K562 (cell line): ENCODE measurements around the gene TTN. TPM values are rescaled to one million over a fixed set of nuclear protein-coding genes. Genes with fewer than 3 reads are reported as not detected.

Experiments
- CBX1 ChIP-seq: sonication (generic); IDR thresholded peaks from 2 replicates; pipeline ENCODE4 v1.6.1; 2016; ENCODE audit warnings: antibody characterized with exemption, low read depth, mild to moderate bottlenecking
- ELF2 ChIP-seq: fragments of 250-450 bp; sonication (Bioruptor Pico); IDR thresholded peaks from 2 replicates; pipeline ENCODE4 v1.5.0; 2021; ENCODE audit warnings: mild to moderate bottlenecking
- FOSL1 ChIP-seq: fragments of 200-800 bp; sonication (Bioruptor generic); conservative IDR thresholded peaks from 2 replicates; pipeline ENCODE4 v1.6.1; 2016; ENCODE audit warnings: missing genetic modification characterization, missing compliant biosample characterization
- GABPB1 ChIP-seq: sonication (generic); formaldehyde crosslinking; IDR thresholded peaks from 2 replicates; pipeline ENCODE4 v1.8.0; 2022; ENCODE audit warnings: mild to moderate bottlenecking, missing genetic modification reagents
- HMG20B ChIP-seq: fragments of 250-450 bp; sonication (Bioruptor Pico); IDR thresholded peaks from 2 replicates; pipeline ENCODE4 v1.5.0; 2021; ENCODE audit warnings: mild to moderate bottlenecking
- LEF1 ChIP-seq: fragments of 450-650 bp; IDR thresholded peaks from 2 replicates; pipeline ENCODE4 v1.6.1; 2016; ENCODE audit warnings: mild to moderate bottlenecking
- MXI1 ChIP-seq: IDR thresholded peaks from 2 replicates; pipeline ENCODE4 v1.6.1; 2011; ENCODE audit warnings: low read depth, mild to moderate bottlenecking, improper control_type of control experiment, low read length
- MYC ChIP-seq, 2 experiments: fragments of 250-450 bp in 1 of 2; sonication (Bioruptor Pico) in 1 of 2; IDR thresholded peaks; 2 replicates each; pipeline versions ENCODE4 v1.5.1 to v1.6.1; 2012 to 2021; ENCODE audit warnings: low read depth in 2 of 2, borderline replicate concordance in 1 of 2, improper control_type of control experiment in 1 of 2, low read length in 1 of 2, mild to moderate bottlenecking in 1 of 2, moderate library complexity in 1 of 2
- NCOR1 ChIP-seq: fragments of 450-650 bp; IDR thresholded peaks from 2 replicates; pipeline ENCODE4 v1.6.1; 2016; ENCODE audit warnings: mild to moderate bottlenecking, moderate library complexity
- NFIX ChIP-seq: fragments of 250-450 bp; sonication (Bioruptor Pico); IDR thresholded peaks from 2 replicates; pipeline ENCODE4 v1.4.0; 2020; ENCODE audit warnings: low read depth, mild to moderate bottlenecking, moderate library complexity
- PHB2 ChIP-seq: fragments of 450-650 bp; IDR thresholded peaks from 2 replicates; pipeline ENCODE4 v1.6.1; 2017; ENCODE audit warnings: low read depth
- SIN3B ChIP-seq: fragments of 450-650 bp; IDR thresholded peaks from 2 replicates; pipeline ENCODE4 v1.6.1; 2017; ENCODE audit warnings: low read depth, mild to moderate bottlenecking, moderate library complexity
- TCF7 ChIP-seq: sonication (generic); IDR thresholded peaks from 2 replicates; pipeline ENCODE4 v1.6.1; 2016; ENCODE audit warnings: antibody characterized with exemption, borderline replicate concordance
- TCFL5 ChIP-seq: fragments of 250-450 bp; sonication (Bioruptor Pico); conservative IDR thresholded peaks from 2 replicates; pipeline ENCODE4 v1.6.1; 2021; ENCODE audit warnings: mild to moderate bottlenecking, moderate library complexity, matching md5 sums
- TEAD4 ChIP-seq, 2 experiments: sonication (generic) in 1 of 2; formaldehyde crosslinking in 1 of 2; IDR thresholded peaks; 2 replicates each; pipeline versions ENCODE4 v1.6.1 to v1.8.0; 2012 to 2022; ENCODE audit warnings: borderline replicate concordance in 1 of 2, inconsistent platforms in 1 of 2, low read length in 1 of 2, mild to moderate bottlenecking in 1 of 2, missing genetic modification reagents in 1 of 2
- ZNF184 ChIP-seq: sonication (generic); formaldehyde crosslinking; IDR thresholded peaks from 2 replicates; pipeline ENCODE4 v1.5.0; 2020; ENCODE audit warnings: missing genetic modification reagents
- ZNF239 ChIP-seq: fragments of 250-450 bp; sonication (Bioruptor Pico); IDR thresholded peaks from 2 replicates; pipeline ENCODE4 v1.4.0; 2020; ENCODE audit warnings: mild to moderate bottlenecking
- ZNF311 ChIP-seq: fragments of 250-450 bp; sonication (Bioruptor Pico); IDR thresholded peaks from 2 replicates; pipeline ENCODE4 v1.4.0; 2020; ENCODE audit warnings: mild to moderate bottlenecking, moderate library complexity
- ZNF444 ChIP-seq: fragments of 250-450 bp; sonication (Bioruptor Pico); IDR thresholded peaks from 2 replicates; pipeline ENCODE4 v1.4.0; 2020; ENCODE audit warnings: mild to moderate bottlenecking, moderate library complexity
- ZNF77 ChIP-seq: fragments of 250-450 bp; sonication (Bioruptor Pico); IDR thresholded peaks from 2 replicates; pipeline ENCODE4 v1.5.0; 2020
- ZSCAN29 ChIP-seq: fragments of 450-650 bp; IDR thresholded peaks from 2 replicates; pipeline ENCODE4 v1.6.1; 2017
- polyA plus RNA-seq, 8 experiments: library from polyadenylated mRNA; depleted of rRNA in 4 of 8; stranded (reverse) in 5 of 8; unstranded in 3 of 8; fragments of >200 nt; fragmentation: Nextera tagmentation in 2 of 8; fragmentation: Illumina TruSeq in 1 of 8; extraction: Ambion mirVana in 2 of 8; extraction: Trizol in 1 of 8; gene quantifications; 2 replicates each; pipeline versions ENCODE4 v1.2.1 to v1.2.3, GENCODE V29; 2011 to 2014; ENCODE audit warnings: inconsistent platforms in 1 of 8, missing spikeins in 1 of 8
- total RNA-seq, 7 experiments: library from RNA; depleted of rRNA in 6 of 7; stranded (reverse); fragments of >200 nt in 6 of 7; fragmentation: Illumina TruSeq in 2 of 7; extraction: Trizol in 2 of 7; gene quantifications; 2 replicates each; pipeline versions ENCODE4 v1.2.1 to v1.2.3, GENCODE V29; 2011 to 2021; ENCODE audit warnings: low replicate concordance in 1 of 7
- TF ChIP-seq, protein P1 (sequence below): sonication (generic); formaldehyde crosslinking; IDR thresholded peaks from 2 replicates; pipeline ENCODE4 v1.8.1; 2022; ENCODE audit warnings: missing genetic modification reagents
- TF ChIP-seq, protein P2 (sequence below): fragments of 250-450 bp; sonication (Bioruptor Pico); IDR thresholded peaks from 2 replicates; pipeline ENCODE4 v1.4.0; 2020; ENCODE audit warnings: mild to moderate bottlenecking
- TF ChIP-seq, protein P3 (sequence below), 2 experiments: fragments of 200-800 bp in 1 of 2; sonication (Bioruptor generic) in 1 of 2; sonication (generic) in 1 of 2; formaldehyde crosslinking in 1 of 2; IDR thresholded peaks in 1 of 2; conservative IDR thresholded peaks in 1 of 2; 2 replicates each; pipeline versions ENCODE4 v1.5.0 to v1.6.1; 2016 to 2020; ENCODE audit warnings: missing compliant biosample characterization in 1 of 2, missing genetic modification characterization in 1 of 2, missing genetic modification reagents in 1 of 2

TTN gene
- total and polyA plus RNA-seq, 9 of the 15 experiments (the other 6 are each of a cell fraction or from before 2014, with no cell fraction given): under 0.01 to 0.20 (median 0.04) TPM; not detected in 1

DNA sequence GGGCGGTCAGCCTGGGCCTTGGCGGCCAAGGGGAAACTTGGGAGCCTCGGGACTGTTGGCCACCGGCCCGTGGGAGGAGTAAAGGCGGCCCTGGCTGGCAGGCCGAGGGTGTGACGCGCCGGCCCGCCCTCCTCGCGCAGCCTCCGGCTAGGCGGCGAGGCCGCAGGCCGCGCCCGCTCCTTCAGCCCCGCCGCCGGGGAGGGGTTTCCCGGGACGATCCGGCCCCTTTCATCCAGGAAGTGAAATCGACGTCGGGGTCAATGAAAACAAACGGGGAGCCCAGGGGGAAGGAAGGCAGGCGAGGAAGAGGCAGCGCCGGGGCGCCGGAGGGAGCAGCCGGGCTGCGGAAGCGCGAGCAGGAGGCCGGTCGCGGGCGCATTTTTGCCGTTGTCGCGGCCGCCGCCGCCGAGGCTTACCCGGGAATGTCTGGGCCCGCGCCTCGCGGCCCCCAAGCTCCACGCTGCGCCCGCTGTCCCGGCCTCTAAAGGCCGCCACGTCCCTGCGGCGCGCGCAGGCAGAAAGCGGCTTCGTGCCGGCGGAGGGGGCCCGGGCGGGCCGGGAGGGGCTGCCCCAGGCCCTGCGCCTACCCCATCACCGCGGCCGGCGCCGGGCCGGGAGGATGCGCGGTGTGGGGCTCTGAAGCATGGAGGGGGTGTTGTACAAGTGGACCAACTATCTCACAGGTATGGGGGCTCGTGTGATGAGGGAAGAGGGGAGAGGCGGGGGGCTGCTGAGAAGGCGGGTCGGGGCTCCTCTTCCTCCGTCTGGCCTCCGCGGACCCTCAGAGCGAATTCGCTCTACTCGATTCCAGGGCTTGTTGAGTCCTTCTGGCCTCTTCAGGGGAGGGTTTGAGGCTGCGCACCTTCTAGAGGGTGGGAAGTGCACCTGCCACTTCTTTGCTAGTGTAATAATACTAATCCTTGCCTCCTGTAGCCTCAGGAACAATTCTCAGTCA is 326.7 kb downstream of the TTN start, which contains the start of gene PLEKHA3 (continued):
- TF ChIP-seq, protein P1, sequence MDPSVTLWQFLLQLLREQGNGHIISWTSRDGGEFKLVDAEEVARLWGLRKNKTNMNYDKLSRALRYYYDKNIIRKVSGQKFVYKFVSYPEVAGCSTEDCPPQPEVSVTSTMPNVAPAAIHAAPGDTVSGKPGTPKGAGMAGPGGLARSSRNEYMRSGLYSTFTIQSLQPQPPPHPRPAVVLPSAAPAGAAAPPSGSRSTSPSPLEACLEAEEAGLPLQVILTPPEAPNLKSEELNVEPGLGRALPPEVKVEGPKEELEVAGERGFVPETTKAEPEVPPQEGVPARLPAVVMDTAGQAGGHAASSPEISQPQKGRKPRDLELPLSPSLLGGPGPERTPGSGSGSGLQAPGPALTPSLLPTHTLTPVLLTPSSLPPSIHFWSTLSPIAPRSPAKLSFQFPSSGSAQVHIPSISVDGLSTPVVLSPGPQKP (CRISPR knock-in tag): no peak
- TF ChIP-seq, protein P2, sequence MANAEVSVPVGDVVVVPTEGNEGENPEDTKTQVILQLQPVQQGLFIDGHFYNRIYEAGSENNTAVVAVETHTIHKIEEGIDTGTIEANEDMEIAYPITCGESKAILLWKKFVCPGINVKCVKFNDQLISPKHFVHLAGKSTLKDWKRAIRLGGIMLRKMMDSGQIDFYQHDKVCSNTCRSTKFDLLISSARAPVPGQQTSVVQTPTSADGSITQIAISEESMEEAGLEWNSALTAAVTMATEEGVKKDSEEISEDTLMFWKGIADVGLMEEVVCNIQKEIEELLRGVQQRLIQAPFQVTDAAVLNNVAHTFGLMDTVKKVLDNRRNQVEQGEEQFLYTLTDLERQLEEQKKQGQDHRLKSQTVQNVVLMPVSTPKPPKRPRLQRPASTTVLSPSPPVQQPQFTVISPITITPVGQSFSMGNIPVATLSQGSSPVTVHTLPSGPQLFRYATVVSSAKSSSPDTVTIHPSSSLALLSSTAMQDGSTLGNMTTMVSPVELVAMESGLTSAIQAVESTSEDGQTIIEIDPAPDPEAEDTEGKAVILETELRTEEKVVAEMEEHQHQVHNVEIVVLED (CRISPR knock-in tag): peak; percentile 47; the same call in 1 of the 2 replicates
- TF ChIP-seq ZNF77: no peak
- TF ChIP-seq ZNF444 (CRISPR knock-in tag): no peak
- TF ChIP-seq, protein P3, sequence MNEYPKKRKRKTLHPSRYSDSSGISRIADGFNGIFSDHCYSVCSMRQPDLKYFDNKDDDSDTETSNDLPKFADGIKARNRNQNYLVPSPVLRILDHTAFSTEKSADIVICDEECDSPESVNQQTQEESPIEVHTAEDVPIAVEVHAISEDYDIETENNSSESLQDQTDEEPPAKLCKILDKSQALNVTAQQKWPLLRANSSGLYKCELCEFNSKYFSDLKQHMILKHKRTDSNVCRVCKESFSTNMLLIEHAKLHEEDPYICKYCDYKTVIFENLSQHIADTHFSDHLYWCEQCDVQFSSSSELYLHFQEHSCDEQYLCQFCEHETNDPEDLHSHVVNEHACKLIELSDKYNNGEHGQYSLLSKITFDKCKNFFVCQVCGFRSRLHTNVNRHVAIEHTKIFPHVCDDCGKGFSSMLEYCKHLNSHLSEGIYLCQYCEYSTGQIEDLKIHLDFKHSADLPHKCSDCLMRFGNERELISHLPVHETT (CRISPR knock-in tag; conservative IDR thresholded peaks at IDR 0.05 in 1 of 2, IDR thresholded peaks at IDR 0.05 in 1 of 2): peak in 1 of 2 experiments; percentile 10; a peak in 1 of 4 replicates
- TF ChIP-seq TCFL5 (CRISPR knock-in tag): no peak
- peak; percentile 13; the same call in 1 of the 2 replicates for TF ChIP-seq GABPB1 (CRISPR knock-in tag)
- no peak for TF ChIP-seq PHB2
- TF ChIP-seq FOSL1: 0 out of 2 replicates have a peak, but pooled peaks have one; percentile 6
- TF ChIP-seq MYC (IDR thresholded peaks at IDR 0.05; ENCODE audit: low read depth, low read length): peak; percentile 53
- TF ChIP-seq MYC (CRISPR knock-in tag; IDR thresholded peaks at IDR 0.05; ENCODE audit: borderline replicate concordance, low read depth): no peak
- TF ChIP-seq ZNF239 (CRISPR knock-in tag): no peak
- 0 out of 2 replicates have a peak, but pooled peaks have one; percentile 9 for TF ChIP-seq MXI1
- TF ChIP-seq HMG20B (CRISPR knock-in tag): no peak
- peak; percentile 84 for TF ChIP-seq ELF2 (CRISPR knock-in tag)
- TF ChIP-seq LEF1: no peak
- no peak for TF ChIP-seq ZNF311 (CRISPR knock-in tag)
- no peak for TF ChIP-seq NFIX (CRISPR knock-in tag)
- TF ChIP-seq NCOR1: no peak
- TF ChIP-seq ZNF184 (CRISPR knock-in tag): no peak
- TF ChIP-seq TEAD4 (IDR thresholded peaks at IDR 0.05; ENCODE audit: low read length): no peak
- no peak for TF ChIP-seq TEAD4 (CRISPR knock-in tag; IDR thresholded peaks at IDR 0.05; ENCODE audit: borderline replicate concordance)
- no peak for TF ChIP-seq TCF7
- peak; percentile 37; the same call in 1 of the 2 replicates for TF ChIP-seq SIN3B
- TF ChIP-seq CBX1: peak; percentile 49; the same call in 1 of the 2 replicates
- no peak for TF ChIP-seq ZSCAN29
